HG03135 (cell line): ENCODE measurements around the gene RAB22A.
"Not testable (repeated sequence)": the region's sequence is repeated elsewhere in the genome, so short reads cannot be mapped to it uniquely, and the experiment has no call there.

Experiments
- ATAC-seq: cut with Tn5 transposase; IDR thresholded peaks from one replicate; pipeline ENCODE4 v1.9.1; 2021; ENCODE audit warnings: mild to moderate bottlenecking, moderate library complexity; ENCODE audit not compliant: unreplicated experiment

RAB22A gene

GRCh38 chr20:58340853-58341252 lies 31.3 kb downstream of the RAB22A start:
- no peak for ATAC-seq

GRCh38 chr20:58342104-58342945 lies 32.8 kb downstream of the RAB22A start:
- no peak for ATAC-seq

DNA sequence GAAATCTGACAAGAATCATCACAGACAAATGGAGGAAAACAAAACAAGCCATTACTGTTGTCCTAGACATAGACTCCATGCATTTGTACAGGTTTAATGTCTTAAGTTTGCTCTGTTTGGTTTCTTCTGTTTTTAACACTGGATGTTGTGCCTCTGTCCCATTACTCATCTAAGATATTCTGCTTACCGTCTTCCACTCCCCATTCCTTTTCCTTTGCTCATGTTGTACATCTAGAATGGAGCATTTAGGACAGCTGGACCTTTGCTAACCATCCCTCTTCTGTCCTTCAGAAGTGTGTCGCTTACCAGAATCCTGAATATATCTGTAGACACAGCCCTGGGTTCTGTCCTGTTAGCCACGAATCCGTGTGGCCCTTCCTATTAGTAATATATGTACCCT lies 35.2 kb downstream of the RAB22A start:
- ATAC-seq = no peak

DNA sequence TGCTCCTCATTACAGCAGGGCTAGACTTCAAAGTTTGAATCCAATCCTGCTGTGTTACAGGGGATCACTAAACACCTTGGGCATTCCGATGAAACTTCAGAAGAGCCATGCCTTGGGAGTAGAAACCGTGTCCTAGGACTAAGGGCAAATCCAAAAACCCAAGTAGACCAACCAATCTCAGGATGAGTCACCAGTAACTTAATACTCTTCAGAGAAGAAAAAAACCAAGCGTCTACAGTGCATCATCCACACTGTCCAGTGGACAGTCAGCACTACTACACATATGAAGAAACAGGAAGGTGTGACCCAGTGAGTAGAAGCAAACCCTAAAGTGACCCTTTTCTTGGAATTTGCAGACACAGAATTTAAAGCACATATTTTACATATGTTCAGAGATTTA lies 40.1 kb downstream of the RAB22A start:
- ATAC-seq = no peak

DNA sequence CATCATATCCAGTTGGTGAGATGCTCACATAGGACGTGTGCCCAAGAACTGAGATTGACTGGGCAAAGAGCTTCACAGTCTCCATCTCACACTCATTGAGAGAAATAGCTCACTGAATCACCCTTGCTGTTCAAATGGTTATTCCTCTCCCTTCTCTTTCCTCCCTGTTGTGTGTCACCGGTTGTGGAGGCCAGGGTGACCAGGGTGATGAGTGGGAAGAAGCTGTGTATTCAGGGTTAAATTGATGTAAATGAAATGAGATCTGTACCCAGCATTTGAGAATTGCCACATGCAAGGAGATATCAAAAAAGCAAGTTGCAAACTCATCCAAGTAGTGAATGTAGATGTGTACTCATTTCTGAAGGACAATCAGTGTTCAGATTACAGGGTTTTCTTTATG lies 43.0 kb downstream of the RAB22A start:
- no peak for ATAC-seq

GRCh38 chr20:58359441-58359840 lies 49.9 kb downstream of the RAB22A start:
- no peak for ATAC-seq

DNA sequence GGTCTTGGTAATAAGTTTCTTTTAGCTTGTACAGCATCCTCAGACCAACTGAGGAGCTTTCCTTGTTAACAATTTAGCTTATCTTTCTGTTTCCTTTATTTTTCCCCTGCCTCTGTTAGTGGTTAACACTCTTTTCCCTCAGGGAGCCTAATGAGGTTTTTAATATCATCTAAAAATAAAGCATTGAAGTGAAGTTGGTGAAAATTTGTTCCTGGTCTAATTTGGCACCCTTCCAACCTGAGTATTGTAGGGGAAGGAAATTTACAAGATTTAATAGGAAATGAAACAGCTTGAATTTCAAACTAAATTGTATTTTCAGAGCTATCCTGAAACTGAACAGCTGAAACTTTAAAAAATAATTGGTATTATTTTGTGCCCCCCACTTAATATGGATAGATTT lies 51.4 kb downstream of the RAB22A start:
- no peak for ATAC-seq

GRCh38 chr20:58361481-58362205 lies 52.1 kb downstream of the RAB22A start:
- no peak for ATAC-seq

DNA sequence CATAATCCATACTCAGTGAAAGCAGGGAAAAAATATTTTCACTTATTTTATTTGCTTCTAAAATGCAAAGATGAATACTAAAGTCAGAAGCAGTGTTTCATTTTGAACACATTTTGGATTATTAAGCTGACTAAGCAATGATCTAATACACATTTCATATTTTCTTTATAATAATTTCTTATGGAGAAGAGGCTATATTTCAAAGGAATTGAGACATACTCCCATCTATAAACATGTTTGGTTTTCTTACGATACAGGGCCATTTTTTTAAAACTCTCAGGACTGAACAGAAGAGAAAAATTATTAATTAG lies 52.6 kb downstream of the RAB22A start:
- ATAC-seq = no peak

GRCh38 chr20:58362970-58363369 lies 53.5 kb downstream of the RAB22A start:
- ATAC-seq = no peak

DNA sequence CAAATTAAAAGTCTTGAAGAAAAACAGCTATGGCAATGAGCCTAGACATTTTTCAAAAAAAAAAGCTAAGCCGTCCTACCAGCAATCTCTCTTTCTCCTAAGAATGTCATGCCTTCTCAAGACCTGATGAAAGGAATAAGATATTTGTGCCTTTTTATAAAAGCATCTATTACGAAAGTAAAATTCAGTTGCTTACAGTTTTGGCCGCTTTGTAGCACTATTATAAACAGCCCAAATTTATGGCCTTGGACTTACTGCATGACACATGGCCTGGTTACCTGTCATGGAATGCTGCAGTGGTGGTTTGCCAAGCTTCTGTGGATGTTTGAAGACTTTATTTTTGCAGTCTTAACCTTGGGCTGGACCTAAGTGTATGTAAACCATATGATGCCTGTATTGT lies 57.4 kb downstream of the RAB22A start:
- ATAC-seq = no peak

GRCh38 chr20:58372806-58373205 lies 63.3 kb downstream of the RAB22A start:
- ATAC-seq = no peak

DNA sequence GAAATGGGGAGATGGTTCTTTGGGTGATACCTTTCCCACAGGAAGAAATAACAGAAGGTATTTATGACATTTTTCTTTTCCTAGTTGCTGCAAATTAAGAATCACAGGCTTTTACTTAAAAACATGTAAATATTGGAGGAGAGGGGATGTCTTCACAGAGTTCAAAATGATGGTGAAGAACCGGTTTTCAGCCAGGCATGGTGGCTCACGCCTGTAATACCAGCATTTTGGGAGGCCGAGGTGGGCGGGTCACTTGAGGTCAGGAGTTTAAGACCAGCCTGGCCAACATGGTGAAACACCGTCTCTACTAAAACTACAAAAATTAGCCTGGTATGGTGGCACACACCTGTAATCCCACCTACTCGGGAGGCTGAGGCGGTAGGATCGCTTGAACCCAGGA lies 63.8 kb downstream of the RAB22A start:
- ATAC-seq = not testable (repeated sequence)

- ATAC-seq = no peak
Measured at GRCh38 chr20:58374027-58374850, 64.7 kb downstream of the RAB22A start.

- ATAC-seq = no peak
Measured at GRCh38 chr20:58374906-58375758, 65.6 kb downstream of the RAB22A start.

GRCh38 chr20:58375759-58376352 lies 66.3 kb downstream of the RAB22A start:
- no peak for ATAC-seq

- ATAC-seq = no peak
Measured at GRCh38 chr20:58377017-58377416, 67.5 kb downstream of the RAB22A start.

- no peak for ATAC-seq
Measured at GRCh38 chr20:58377766-58378401, 68.4 kb downstream of the RAB22A start.

DNA sequence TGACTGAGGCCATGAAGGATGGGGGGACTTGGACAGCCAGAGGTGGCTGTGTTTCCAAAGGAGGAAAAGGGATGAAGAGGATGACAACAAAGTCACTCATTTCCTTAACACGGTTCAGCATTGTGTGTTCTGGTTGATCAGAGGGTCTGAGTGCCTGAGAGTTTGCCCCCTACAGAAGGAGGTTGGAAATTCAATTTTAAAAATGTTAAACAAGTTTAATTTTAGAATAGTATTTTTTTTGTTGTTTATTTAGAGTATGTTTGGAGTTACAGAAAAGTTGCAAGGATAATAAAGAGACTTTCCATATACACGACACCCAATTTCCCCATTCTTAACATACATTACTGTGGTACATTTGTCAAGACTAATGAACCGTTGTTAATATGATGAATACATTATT lies 69.2 kb downstream of the RAB22A start:
- no peak for ATAC-seq

DNA sequence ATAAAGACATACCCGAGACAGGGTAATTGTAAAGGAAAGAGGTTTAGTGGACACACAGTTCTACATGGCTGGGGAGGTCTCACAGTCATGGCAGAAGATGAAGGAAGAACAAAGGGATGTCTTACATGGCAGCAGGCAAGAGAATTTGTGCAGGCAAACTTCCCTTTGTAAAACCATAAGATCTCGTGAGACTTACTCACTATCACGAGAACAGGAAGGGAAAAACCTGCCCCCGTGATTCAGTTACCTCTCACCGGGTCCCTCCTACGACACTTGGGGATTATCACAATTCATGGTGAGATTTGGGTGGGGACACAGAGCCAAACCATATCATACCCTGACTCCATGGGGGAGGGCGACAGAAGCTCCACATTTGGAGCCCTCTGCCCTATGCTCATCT lies 72.1 kb downstream of the RAB22A start:
- no peak for ATAC-seq
